Osteoblast (primary cell): ENCODE measurements around the gene BCL2L1. TPM values are rescaled to one million over a fixed set of nuclear protein-coding genes. Genes with fewer than 3 reads are reported as not detected.

Experiments used
- DNase-seq: peaks from one replicate; pipeline ENCODE4 v3.0.0; 2011; ENCODE audit warnings: low spot score, mixed read lengths; ENCODE audit not compliant: insufficient read length; ENCODE audit errors: missing footprints
- H2AFZ ChIP-seq: 2 replicates; pipeline ENCODE4 v1.6.0; 2011; ENCODE audit warnings: mild to moderate bottlenecking, low read length
- H3K27ac ChIP-seq: 2 replicates; pipeline ENCODE4 v1.5.1; 2011; ENCODE audit warnings: mild to moderate bottlenecking, low read depth, low read length, moderate library complexity
- H3K27me3 ChIP-seq: 2 replicates; pipeline ENCODE4 v1.6.0; 2012; ENCODE audit warnings: mild to moderate bottlenecking, control low read depth, inconsistent platforms, low read length, moderate library complexity; ENCODE audit not compliant: insufficient read depth
- H3K36me3 ChIP-seq: 2 replicates; pipeline ENCODE4 v1.5.1; 2011; ENCODE audit warnings: mild to moderate bottlenecking, low read length, control low read depth, moderate library complexity; ENCODE audit not compliant: insufficient read depth
- H3K4me1 ChIP-seq: 2 replicates; pipeline ENCODE4 v1.5.1; 2011; ENCODE audit warnings: mild to moderate bottlenecking, low read length, control low read depth, moderate library complexity; ENCODE audit not compliant: insufficient read depth
- H3K4me2 ChIP-seq: 2 replicates; pipeline ENCODE4 v1.6.0; 2011; ENCODE audit warnings: mild to moderate bottlenecking, low read length; ENCODE audit not compliant: insufficient read depth
- H3K4me3 ChIP-seq: fragments of 200-600 bp; sonication (generic); 3 replicates; pipeline ENCODE4 v1.5.1; 2012; ENCODE audit warnings: mild to moderate bottlenecking, low read length, inconsistent platforms; ENCODE audit not compliant: insufficient read depth
- H3K79me2 ChIP-seq: 2 replicates; pipeline ENCODE4 v1.6.0; 2012; ENCODE audit warnings: mild to moderate bottlenecking, low read length, control low read depth, inconsistent platforms; ENCODE audit not compliant: insufficient read depth
- H3K9me3 ChIP-seq: 2 replicates; pipeline ENCODE4 v1.5.1; 2011; ENCODE audit warnings: low read depth, low read length, control low read depth
- H4K20me1 ChIP-seq: 2 replicates; pipeline ENCODE4 v1.6.0; 2012; ENCODE audit warnings: mild to moderate bottlenecking, low read length, control low read depth; ENCODE audit not compliant: insufficient read depth
- total RNA-seq: library from RNA; depleted of rRNA; stranded (reverse); fragments of >200 nt; gene quantifications from 2 replicates; pipeline ENCODE4 v1.2.3, GENCODE V29; 2012
- TF ChIP-seq, protein P1 (sequence below): IDR thresholded peaks from 2 replicates; pipeline ENCODE4 v1.5.1; 2011; ENCODE audit warnings: mild to moderate bottlenecking, low read depth, low read length, moderate library complexity; ENCODE audit errors: extremely low read depth

BCL2L1 gene
- total RNA-seq, 1 donor, result 127 TPM

DNA sequence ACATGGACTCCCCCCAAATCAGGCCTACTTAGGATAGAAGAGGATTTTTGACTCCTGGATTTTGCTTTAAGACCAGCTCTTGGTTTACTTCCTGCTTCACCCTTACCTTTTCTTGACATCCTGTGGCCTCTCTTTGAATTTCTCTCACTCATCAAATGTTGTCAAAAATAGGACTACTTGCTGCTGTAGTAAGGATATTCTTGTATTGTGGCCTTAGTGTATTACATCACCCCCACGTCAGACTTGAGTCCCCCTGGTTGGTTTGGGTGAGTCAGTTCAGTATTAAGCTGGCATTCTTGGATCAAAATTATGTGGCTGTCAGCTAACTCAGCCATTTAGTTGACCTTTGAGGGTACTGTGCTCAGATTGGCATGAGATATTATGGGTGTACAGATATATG, 17.5 kb upstream of the BCL2L1 start:
- Histone ChIP-seq H2AFZ (peak overlapping the region; percentile 0), H3K27me3 (no peaks in the 10 kb centered on the region), H3K27ac (peak overlapping the region; percentile 92), H3K4me3 (peak overlapping the region; percentile 83), H3K9me3 (no peaks in the 10 kb centered on the region), H3K36me3 (peaks cover 11% of the 10 kb centered on the region), H3K79me2 (peaks cover 63% of the 10 kb centered on the region), H4K20me1 (no peaks in the 10 kb centered on the region), H3K4me1 (peaks cover 21% of the 10 kb centered on the region), H3K4me2 (peak overlapping the region; percentile 94)
- TF ChIP-seq, protein P1, sequence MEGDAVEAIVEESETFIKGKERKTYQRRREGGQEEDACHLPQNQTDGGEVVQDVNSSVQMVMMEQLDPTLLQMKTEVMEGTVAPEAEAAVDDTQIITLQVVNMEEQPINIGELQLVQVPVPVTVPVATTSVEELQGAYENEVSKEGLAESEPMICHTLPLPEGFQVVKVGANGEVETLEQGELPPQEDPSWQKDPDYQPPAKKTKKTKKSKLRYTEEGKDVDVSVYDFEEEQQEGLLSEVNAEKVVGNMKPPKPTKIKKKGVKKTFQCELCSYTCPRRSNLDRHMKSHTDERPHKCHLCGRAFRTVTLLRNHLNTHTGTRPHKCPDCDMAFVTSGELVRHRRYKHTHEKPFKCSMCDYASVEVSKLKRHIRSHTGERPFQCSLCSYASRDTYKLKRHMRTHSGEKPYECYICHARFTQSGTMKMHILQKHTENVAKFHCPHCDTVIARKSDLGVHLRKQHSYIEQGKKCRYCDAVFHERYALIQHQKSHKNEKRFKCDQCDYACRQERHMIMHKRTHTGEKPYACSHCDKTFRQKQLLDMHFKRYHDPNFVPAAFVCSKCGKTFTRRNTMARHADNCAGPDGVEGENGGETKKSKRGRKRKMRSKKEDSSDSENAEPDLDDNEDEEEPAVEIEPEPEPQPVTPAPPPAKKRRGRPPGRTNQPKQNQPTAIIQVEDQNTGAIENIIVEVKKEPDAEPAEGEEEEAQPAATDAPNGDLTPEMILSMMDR, result no peak
- no peak for DNase-seq

DNA sequence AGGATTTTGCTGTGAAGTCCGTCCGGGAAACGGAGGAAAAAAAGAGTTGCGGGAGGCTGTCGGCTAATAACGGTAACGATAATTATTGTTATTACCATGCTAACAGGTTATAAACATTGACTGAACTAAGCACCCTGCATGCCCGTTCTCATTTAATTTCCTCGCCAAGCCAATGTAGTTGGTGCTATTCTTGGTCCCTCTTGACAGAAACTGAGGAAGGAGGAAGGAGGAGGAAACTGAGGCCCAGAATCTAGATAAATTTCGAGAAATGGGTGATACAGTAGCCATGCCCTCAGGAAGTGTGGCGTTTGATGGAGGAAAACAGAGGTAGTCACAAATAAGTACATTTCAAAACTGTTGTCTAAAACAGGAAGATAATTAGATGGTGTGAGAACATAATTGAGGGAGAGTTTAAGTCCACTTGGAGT, 16.9 kb upstream of the BCL2L1 start:
- no peaks in the 10 kb centered on the region for H3K27me3 ChIP-seq
- peaks cover 7% of the 10 kb centered on the region for H3K36me3 ChIP-seq
- H3K79me2 ChIP-seq, result peaks cover 57% of the 10 kb centered on the region
- H3K4me3 ChIP-seq, result peak overlapping the region; percentile 83
- DNase-seq, result no peak
- H2AFZ ChIP-seq, result peak overlapping the region; percentile 82
- peaks cover 21% of the 10 kb centered on the region for H3K4me1 ChIP-seq
- TF ChIP-seq, protein P1, result peak; percentile 2
- H3K27ac ChIP-seq, result peak overlapping the region; percentile 92
- H3K4me2 ChIP-seq, result peak overlapping the region; percentile 94
- no peaks in the 10 kb centered on the region for H4K20me1 ChIP-seq
- H3K9me3 ChIP-seq, result no peaks in the 10 kb centered on the region

DNA sequence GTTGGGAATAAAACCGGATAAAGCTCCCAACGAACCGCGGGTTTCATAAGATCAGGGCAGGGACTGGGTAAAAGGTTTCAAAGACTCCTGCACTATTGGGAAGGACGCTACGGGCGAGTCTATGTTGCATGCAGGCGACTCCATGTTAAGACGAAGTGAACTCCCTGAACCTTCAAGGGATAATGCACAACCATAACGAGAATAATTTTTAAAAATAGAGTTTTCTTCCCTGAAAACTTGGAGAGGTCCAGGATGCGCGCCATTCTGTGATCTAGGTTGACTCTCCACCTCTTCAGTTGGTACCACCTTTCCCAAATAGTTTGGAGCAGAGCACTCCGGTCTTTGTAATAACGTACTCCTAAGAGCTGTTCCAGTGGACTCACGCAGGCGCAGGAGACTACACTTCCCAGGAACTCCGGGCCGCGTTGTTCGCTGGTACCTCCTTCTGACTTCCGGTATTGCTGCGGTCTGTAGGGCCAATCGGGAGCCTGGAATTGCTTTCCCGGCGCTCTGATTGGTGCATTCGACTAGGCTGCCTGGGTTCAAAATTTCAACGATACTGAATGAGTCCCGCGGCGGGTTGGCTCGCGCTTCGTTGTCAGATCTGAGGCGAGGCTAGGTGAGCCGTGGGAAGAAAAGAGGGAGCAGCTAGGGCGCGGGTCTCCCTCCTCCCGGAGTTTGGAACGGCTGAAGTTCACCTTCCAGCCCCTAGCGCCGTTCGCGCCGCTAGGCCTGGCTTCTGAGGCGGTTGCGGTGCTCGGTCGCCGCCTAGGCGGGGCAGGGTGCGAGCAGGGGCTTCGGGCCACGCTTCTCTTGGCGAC, 16.3 kb upstream of the BCL2L1 start, which contains the start of gene TPX2:
Gene TPX2 (plus strand): TSS at position 562 of the 821 bp plus-strand sequence. CDS start 18,187 bp downstream, outside the sequence.
- H2AFZ ChIP-seq, result peak within 1 kb of the TSS; percentile 82
- H4K20me1 ChIP-seq, result no peaks in the 10 kb centered on the region
- TF ChIP-seq, protein P1, result peak; percentile 4
- H3K27ac ChIP-seq, result peak within 1 kb of the TSS; percentile 92
- H3K4me2 ChIP-seq, result peak within 1 kb of the TSS; percentile 94
- H3K4me1 ChIP-seq, result peaks cover 21% of the 10 kb centered on the region
- H3K27me3 ChIP-seq, result no peaks in the 10 kb centered on the region
- H3K4me3 ChIP-seq, result peak within 1 kb of the TSS; percentile 83
- peaks cover 4% of the 10 kb centered on the region for H3K36me3 ChIP-seq
- no peaks in the 10 kb centered on the region for H3K9me3 ChIP-seq
- H3K79me2 ChIP-seq, result peaks cover 52% of the 10 kb centered on the region
- DNase-seq, result peak; percentile 95

DNA sequence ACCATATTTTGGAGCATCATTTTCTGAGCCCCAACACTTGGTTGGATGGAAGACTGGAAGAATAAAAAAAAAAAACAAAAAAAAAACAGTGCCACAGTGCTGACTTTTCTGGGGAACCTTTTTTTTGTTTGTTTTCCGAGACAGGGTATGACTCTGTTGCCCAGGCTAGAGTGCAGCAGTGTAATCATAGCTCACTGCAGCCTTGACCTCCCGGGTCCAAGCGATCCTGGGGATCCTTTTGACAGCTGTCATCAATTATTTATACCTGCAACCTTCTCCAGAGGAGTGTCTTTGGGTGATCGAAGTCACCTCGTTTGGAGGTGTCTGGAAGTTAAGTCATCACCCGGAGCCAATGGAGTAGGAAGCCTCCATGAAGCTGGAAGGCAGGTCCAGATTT, 8.7 kb upstream of the BCL2L1 start:
- no peak for DNase-seq
- Histone ChIP-seq H3K4me3 (peak overlapping the region; percentile 28), H3K36me3 (no peaks in the 10 kb centered on the region), H2AFZ (peak overlapping the region; percentile 81), H3K4me2 (peak overlapping the region; percentile 69), H3K79me2 (no peaks in the 10 kb centered on the region), H3K9me3 (no peaks in the 10 kb centered on the region), H3K27me3 (no peaks in the 10 kb centered on the region), H3K27ac (peak overlapping the region; percentile 78), H3K4me1 (peaks cover 21% of the 10 kb centered on the region), H4K20me1 (no peaks in the 10 kb centered on the region)
- TF ChIP-seq, protein P1, result no peak
